Measurements from ENCODE around the gene NKAIN2.

The NKAIN2 gene

DNA sequence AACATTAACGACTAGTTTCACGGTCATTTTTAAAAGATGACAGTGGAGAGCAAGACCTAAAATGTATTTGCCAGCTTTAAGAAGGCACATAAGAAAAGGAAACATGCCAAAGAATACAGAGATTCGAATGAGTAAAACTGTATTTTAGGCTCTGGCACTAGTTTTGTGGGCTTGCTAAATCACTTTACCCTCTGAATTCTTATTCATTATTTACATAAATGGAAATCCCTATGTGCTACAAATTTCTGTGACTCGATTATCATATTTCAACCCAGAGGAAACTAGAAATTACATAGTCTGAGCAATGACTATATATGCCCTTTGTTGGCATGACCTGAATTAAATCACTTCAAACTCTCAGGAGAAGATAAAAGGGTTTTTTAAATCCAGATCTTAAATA, 716.8 kb downstream of the NKAIN2 start:
- H3K36me3 ChIP-seq (replicated peaks): no peaks in the 10 kb centered on the region
- in situ Hi-C loops (cut with HindIII; ENCODE audit: low pct_ligation_motif_present, low sequenced_read_pairs): no loop called here
- H3K27me3 ChIP-seq (replicated peaks): no peaks in the 10 kb centered on the region
- no peak overlapping the region for H3K4me3 ChIP-seq (ENCODE audit: low read depth, low read length)
- H3K27ac ChIP-seq: no peak overlapping the region
- TF ChIP-seq, protein P1, sequence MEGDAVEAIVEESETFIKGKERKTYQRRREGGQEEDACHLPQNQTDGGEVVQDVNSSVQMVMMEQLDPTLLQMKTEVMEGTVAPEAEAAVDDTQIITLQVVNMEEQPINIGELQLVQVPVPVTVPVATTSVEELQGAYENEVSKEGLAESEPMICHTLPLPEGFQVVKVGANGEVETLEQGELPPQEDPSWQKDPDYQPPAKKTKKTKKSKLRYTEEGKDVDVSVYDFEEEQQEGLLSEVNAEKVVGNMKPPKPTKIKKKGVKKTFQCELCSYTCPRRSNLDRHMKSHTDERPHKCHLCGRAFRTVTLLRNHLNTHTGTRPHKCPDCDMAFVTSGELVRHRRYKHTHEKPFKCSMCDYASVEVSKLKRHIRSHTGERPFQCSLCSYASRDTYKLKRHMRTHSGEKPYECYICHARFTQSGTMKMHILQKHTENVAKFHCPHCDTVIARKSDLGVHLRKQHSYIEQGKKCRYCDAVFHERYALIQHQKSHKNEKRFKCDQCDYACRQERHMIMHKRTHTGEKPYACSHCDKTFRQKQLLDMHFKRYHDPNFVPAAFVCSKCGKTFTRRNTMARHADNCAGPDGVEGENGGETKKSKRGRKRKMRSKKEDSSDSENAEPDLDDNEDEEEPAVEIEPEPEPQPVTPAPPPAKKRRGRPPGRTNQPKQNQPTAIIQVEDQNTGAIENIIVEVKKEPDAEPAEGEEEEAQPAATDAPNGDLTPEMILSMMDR (IDR thresholded peaks at IDR 0.05; ENCODE audit: low read depth, low read length, missing control alignments): no peak
- no peak for DNase-seq

DNA sequence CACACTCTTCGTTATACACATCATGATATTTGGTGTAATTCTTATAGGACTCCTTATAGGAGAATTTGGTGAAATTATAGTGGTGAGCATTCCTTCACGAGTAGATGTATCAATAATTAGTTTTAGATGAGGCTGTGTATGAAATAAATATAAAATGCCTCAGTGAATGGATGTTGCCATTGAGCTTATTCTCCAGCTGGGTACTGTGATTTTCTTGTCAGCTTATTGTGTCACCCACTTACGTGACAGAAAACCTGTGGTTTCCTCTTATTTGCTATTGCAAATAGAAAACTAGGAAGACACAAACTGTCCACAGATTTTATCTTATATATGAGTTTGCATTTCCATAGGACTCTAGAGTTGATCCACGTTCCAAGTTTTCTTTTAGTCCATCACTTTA, 718.7 kb downstream of the NKAIN2 start:
- Histone ChIP-seq H3K27me3 (replicated peaks) (no peaks in the 10 kb centered on the region), H3K27ac (no peak overlapping the region), H3K4me3 (ENCODE audit: low read depth, low read length) (no peak overlapping the region), H3K36me3 (replicated peaks) (no peaks in the 10 kb centered on the region)
- in situ Hi-C loops (cut with HindIII; ENCODE audit: low pct_ligation_motif_present, low sequenced_read_pairs): no loop called here
- no peak for DNase-seq
- TF ChIP-seq, protein P1 (IDR thresholded peaks at IDR 0.05; ENCODE audit: low read depth, low read length, missing control alignments): no peak

DNA sequence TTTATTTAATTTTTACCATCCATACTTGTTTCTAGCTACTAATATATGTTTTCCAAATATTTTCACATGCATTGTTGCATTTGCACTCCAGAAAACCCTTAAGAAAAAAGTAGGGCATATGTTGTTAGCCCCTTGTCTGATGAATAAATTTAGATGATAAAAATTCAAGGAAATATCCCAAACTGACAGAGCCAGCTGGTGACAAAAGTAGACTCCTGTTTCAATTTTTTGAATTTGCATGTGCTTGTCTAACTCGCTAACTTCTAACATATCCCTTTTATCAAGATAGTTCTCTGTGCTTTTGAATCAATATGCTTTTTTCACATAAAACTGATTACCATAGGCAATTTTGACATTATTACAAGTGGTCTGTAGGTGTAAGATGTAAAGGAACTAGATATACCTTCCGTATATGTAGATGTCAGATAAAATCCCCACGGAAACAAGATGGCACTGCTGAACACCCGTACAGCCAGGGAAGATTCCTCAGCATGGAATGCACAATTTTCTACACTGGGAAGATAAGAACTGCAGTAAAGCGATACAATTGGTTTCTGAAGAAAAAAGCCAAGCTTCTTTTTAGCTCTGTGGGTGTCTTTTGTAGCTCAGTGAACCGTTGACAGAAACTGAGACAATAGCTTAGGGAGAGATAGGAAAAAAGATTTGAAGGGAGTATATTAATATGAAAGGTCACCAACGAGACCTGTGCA, 721.0 kb downstream of the NKAIN2 start:
- in situ Hi-C loops (cut with HindIII; ENCODE audit: low pct_ligation_motif_present, low sequenced_read_pairs): no loop called here
- Histone ChIP-seq H3K27ac (no peak overlapping the region), H3K36me3 (replicated peaks) (no peaks in the 10 kb centered on the region), H3K4me3 (ENCODE audit: low read depth, low read length) (no peak overlapping the region), H3K27me3 (replicated peaks) (no peaks in the 10 kb centered on the region)
- DNase-seq: no peak
- TF ChIP-seq, protein P1 (IDR thresholded peaks at IDR 0.05; ENCODE audit: low read depth, low read length, missing control alignments): no peak

DNA sequence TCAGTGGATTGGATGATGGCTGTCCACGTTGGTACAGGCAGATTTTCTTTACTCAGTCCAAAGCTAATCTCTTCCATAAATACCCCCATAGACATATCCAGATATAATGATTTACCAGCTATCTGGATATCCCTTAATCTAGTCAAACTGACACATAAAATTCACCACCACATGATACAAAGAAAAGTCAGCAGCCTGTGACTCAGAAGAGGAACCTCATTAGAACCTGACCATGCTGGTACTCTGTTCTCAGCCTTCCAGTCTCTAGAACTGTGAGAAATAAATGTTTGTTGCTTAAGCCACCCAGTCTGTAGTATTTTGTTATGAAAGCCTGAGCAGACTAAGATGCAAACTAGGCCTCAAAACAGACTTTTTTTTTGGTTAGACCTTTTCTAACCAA, 727.3 kb downstream of the NKAIN2 start:
- DNase-seq: no peak
- Histone ChIP-seq H3K27me3 (replicated peaks) (no peaks in the 10 kb centered on the region), H3K4me3 (ENCODE audit: low read depth, low read length) (no peak overlapping the region), H3K36me3 (replicated peaks) (no peaks in the 10 kb centered on the region), H3K27ac (no peak overlapping the region)
- TF ChIP-seq, protein P1 (IDR thresholded peaks at IDR 0.05; ENCODE audit: low read depth, low read length, missing control alignments): no peak
- in situ Hi-C loops (cut with HindIII; ENCODE audit: low pct_ligation_motif_present, low sequenced_read_pairs): no loop called here

DNA sequence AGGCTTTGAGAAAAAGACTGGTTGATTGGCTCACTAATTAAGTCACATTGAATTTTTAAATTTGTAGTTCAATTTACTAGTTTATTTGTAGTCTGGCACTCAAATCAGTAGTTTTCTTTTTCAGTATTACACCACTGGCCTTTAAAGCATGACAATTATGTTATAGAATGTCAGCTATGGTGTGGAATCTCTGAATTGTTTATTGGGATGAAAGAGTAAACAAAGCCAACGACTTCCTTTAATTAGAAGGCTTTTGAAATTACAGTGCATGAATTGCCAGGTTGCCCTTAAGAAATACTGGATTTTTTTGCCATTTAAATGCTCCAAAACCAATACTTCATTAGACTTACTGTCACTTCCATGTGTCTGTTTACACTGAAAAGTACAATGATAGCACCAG, 731.6 kb downstream of the NKAIN2 start:
- no peaks in the 10 kb centered on the region for H3K27me3 ChIP-seq (replicated peaks)
- no peak for DNase-seq
- in situ Hi-C loops (cut with HindIII; ENCODE audit: low pct_ligation_motif_present, low sequenced_read_pairs): no loop called here
- no peaks in the 10 kb centered on the region for H3K36me3 ChIP-seq (replicated peaks)
- no peak overlapping the region for H3K27ac ChIP-seq
- no peak overlapping the region for H3K4me3 ChIP-seq (ENCODE audit: low read depth, low read length)
- TF ChIP-seq, protein P1 (IDR thresholded peaks at IDR 0.05; ENCODE audit: low read depth, low read length, missing control alignments): no peak

DNA sequence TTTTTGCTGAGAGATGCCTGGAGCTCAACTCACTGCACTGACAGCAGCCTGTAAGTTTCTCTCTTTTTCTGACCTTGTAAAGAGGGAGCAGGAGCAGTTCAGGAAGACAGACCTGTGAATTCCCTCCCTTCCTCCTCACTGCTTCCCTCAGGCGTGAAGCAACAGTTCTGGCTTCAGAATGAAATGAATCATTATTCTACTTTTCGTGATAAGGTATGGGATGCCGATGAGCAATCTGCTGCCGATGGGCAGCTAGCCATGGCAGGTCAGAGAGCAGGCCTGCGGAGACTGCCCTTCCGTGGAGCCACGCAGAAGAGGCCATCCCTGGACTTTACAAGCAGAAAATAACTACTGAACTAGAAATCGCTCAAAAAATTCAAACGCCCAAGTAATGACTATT, 732.1 kb downstream of the NKAIN2 start:
- Histone ChIP-seq H3K27ac (no peak overlapping the region), H3K27me3 (replicated peaks) (no peaks in the 10 kb centered on the region), H3K36me3 (replicated peaks) (no peaks in the 10 kb centered on the region), H3K4me3 (ENCODE audit: low read depth, low read length) (no peak overlapping the region)
- TF ChIP-seq, protein P1 (IDR thresholded peaks at IDR 0.05; ENCODE audit: low read depth, low read length, missing control alignments): no peak
- DNase-seq: peak; percentile 70
- in situ Hi-C loops (cut with HindIII; ENCODE audit: low pct_ligation_motif_present, low sequenced_read_pairs): no loop called here

Data from brain microvascular endothelial cell (primary cell).